Activated naive CD4-positive, alpha-beta T cell treated with Interleukin-2 at 50 U/mL for 16 hours (primary cell): ENCODE results near the gene LRP1B.

ENCODE experiments used
- DNase-seq: peaks from one replicate; pipeline ENCODE4 v3.0.0-alpha.2; 2020

The LRP1B gene

DNA sequence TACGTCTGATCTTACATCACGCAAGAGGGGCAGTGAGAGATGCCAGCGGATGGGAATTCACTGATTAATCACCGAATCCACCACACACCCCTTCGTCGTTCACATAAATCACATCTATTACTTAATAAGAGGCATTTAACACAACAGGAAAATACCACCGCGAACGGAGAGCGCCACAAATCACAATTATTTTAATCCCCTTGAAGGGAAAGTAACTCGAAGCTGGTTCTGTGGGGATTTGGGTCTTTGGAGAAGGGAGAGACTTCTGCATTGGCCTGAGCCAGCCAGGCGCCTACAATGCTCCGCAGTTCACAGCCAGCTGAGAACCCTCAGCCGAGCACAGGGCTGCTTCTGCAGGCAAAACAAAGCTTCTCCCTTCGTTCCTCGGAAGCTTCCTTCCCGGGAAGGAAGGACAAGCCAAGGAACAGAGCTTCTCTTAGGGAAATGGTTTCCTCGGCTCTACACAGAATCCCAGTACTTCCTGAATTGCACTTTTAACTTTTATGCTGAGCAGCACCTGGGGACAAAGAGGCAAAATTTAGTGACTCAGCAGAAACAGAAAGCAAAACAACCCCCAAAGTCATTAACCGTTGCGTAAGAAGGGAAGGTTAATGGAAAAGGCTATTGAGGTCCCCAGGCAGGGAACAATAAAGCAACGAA, at the start of gene LRP1B:
LRP1B (minus strand) TSS at position 7 of the 660 bp plus-strand sequence. CDS start 287 bp downstream, outside the sequence.
- no peak for DNase-seq

DNA sequence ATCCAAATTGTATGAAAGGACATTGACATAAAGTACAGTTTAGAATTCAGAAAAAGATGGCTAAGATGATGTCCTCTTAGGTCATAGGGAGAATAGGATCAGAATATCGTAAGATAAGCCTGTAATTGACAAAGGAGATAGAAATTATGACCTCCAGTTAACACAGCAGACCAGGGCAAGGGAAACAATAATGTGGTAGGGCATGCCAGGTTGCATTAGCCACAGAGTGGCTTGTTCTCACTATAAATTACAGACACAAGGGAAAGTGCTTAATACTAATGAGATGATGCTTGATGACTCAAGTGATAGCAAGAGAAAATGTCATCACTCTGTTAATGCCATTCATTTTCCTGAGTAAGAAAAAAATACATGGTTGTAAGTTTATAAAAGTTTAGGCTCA, 48.9 kb upstream of the LRP1B start:
- no peak for DNase-seq

DNA sequence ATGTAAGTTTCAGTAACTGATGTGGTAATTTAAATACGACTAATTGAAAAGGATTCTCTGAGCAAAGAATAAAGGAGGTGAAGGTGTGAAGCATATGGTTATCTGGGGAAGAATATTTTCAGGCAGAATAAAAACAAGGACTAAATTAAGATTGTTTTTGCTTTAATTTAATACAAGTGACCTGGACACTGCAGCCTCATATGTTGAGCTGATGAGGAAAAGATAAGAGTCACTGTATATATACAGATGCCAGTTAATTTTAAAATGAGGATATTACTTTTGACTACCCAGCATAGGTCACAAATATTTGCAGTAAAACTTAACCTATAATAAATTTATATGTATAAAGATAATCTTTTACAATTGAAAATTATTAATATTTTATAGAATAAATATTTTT, 47.8 kb upstream of the LRP1B start:
- DNase-seq: no peak

DNA sequence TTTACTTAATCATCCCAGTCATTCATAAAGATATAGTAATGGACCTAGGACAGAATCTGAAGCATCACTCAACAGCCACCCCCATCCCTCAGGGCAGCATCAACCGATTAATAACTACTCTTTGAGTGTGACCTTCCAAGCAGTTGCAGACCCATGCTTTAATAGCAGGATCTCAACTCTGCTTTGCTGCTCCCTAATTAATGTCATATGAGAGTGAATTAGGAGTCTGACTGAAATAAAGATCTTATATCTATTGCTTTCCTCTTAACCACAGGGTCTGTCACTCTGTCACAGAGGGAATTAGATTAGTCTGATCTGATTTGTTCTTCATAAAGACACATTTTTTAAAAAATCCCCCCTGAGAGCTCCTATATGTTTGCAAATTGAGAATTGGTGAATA, 46.1 kb upstream of the LRP1B start:
- no peak for DNase-seq

DNA sequence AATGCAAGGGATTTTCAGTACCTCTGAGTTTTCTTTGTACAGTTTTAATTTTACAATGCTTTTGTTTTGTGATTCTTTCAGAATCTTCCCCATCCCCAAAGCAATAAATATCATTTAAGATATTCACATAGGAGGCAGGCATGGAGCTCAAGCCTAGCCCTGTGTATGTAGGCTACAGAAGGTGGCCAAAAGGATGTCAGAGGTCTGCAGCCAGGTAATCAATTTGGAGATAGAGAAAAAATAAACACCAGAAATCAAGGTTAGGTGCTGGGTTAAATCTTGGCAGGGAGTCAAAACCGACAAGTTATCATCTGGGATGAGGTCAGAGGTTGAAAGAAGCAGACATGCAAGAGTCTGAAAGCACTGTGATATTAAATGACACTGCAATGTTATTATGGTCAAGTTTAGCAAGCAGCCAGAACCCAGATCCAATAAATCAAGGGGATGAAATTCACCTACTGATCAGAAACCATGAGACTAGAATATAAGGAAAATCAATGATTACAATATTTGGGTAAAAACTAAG, 45.1 kb upstream of the LRP1B start:
- no peak for DNase-seq

GRCh38 chr2:142174176-142174575, 43.4 kb upstream of the LRP1B start:
- DNase-seq: no peak

GRCh38 chr2:142170847-142171246, 40.0 kb upstream of the LRP1B start:
- no peak for DNase-seq

DNA sequence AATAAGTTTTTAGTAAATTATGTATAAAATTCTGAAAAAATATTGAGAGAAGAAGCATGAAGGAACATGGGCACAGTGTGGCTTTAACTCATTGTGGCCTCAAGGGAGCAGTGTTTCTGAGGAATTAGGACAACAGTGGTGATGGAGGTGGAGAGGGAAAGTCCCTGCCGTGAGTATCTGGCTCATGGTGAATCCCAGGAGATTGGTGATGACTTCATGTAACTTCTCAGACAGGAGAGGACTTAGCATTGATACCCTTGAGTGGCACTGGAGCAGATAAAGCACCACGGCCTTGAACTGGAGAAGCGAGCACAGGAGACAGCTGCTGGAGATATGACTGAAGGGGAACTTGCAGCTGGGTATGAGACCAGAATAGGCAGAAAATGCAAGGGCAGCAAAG, 35.0 kb upstream of the LRP1B start:
- DNase-seq: no peak

- no peak for DNase-seq
These were observed 22.8 kb upstream of the LRP1B start for GRCh38 chr2:142153601-142154000.

DNA sequence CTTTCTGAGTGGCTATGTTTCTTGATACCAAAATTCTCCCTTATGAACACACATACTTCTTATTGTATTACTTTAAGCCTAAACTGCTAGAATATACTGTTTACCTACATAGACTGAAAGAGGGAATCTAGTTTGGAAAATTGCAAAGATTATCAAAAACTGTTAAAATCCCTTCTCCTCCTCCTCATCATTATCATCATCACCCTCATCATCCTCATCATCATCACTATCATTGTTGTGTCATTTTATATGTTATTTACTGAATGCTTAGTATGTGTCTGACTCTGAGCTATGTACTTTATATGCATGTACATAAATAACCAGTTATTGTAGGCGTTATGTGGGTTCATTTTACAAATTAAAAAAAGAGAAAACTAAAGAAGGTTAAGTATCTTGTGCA, 19.6 kb upstream of the LRP1B start:
- DNase-seq: no peak

GRCh38 chr2:142144547-142144946, 13.7 kb upstream of the LRP1B start:
- no peak for DNase-seq

GRCh38 chr2:142142595-142142994, 11.8 kb upstream of the LRP1B start:
- no peak for DNase-seq

GRCh38 chr2:142140434-142140845, 9.6 kb upstream of the LRP1B start:
- no peak for DNase-seq

GRCh38 chr2:142139384-142139783, 8.6 kb upstream of the LRP1B start:
- DNase-seq: no peak

DNA sequence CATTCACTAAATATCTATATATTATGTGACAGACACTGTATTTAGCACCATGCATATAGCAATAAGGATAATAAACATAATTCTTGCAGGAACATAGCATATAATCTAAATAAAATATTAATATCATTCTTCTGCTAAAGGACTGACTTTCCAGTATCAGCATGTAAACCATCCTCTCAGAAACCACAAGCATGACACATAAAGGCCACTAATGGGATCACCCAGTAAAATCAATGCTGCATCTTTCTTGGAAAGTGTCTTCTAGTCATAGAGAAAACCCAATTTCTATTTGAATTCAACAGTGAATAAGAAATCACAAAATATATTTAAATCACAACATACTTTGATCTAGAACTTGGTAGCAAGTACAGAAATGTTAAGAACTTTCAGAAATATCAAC, 5.8 kb upstream of the LRP1B start:
- DNase-seq: no peak

- DNase-seq: no peak
These were observed 4.1 kb upstream of the LRP1B start for GRCh38 chr2:142134911-142135310.

DNA sequence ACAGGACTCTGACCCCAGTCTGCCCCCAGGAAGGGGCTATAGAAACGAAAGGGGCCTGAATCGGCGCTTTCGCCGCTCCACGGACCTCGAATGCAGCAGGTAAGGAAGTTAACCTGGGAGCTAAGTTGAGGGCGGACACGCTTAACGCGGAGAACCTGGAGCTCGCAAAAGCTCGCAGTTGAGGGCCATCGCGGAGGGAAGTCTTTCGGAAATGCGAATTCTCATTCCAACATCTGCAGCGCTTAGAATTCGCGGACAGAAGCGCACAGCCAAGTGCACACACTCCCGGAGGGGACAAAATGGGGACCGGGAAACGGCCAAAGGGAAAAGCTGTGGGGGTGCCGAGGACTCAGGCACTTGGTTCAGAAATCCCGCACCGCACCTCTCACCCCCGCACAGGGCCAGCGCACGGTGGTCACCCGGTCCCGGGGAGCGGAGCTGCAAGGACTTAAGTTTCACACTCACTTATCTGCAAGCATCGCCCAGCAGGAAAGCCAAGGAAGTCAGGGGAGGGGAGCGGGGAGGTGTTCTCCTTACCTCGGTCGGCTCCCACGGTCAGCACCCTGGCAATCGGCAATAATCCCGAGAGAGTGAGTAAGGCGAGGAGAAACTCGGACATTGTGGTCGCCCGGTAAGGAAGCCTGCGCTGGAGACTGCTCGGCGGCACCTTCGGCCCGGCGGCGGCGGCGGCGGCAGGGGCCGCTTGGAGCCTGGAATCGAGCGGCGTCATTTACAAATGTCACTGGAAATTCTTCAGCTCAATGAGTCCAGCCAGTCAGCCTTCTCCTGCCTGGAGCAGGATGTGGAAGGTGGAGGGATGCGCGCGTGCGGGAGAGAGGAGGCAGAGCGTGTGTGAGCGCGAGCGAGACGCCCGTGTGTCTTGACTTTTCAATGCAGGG, 456 bp downstream of the LRP1B start:
- DNase-seq: no peak

DNA sequence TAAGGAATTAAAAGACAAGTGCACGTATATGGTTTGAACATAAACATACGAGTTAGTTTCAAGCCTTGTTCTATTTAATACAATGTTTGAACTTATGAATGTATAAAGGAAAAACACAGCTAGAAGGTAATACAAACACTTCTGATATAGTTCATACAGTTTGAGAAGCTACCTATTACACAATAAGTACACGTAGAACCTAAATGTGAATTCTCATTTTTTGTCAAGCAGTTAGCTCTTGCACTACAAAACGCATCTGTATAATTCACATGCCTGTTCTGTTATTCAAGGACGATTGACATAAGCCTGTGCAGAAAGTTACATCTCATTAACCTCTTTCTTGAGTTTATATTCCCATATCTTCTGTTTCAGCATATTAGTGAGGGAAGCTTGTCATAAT, 2.7 kb downstream of the LRP1B start:
- no peak for DNase-seq

DNA sequence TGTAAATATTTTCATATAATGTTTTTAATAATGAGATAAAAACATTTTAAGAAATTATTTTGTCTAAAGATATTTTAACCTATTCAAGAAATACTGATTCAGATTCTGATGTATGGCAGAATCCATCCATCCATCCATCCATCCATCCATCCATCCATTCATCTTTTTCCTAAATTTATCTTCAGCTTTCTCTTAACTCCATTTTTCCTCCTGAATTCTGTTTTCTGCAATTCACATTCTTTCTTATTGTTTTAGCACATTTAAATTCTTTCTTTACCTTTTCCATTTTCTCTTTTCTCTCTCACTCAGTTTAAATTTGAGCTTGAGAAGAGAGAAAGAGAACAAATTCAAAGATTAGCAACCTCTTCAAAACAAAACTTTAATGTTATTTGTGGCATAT, 3.6 kb downstream of the LRP1B start:
- no peak for DNase-seq

GRCh38 chr2:142124706-142125105, 6.1 kb downstream of the LRP1B start:
- no peak for DNase-seq

DNA sequence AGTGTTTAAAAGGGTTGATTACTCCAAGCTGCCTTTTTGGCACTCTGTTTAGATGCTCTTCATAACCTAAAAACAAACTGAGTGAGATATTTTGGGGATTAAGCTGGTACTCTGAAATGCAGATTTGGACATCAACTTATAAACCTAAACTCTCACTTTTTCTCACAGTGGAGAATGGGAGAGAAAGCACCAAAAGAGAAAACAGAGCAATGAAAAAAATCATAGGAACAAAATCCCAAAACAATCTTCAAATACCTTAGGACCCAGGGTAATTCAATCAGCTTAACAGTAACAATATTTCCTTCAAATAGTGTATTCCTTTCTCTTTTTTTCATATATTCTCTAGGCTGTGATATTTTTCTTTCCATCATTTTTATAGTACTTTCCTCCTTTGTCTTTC, 11.5 kb downstream of the LRP1B start:
- DNase-seq: no peak

DNA sequence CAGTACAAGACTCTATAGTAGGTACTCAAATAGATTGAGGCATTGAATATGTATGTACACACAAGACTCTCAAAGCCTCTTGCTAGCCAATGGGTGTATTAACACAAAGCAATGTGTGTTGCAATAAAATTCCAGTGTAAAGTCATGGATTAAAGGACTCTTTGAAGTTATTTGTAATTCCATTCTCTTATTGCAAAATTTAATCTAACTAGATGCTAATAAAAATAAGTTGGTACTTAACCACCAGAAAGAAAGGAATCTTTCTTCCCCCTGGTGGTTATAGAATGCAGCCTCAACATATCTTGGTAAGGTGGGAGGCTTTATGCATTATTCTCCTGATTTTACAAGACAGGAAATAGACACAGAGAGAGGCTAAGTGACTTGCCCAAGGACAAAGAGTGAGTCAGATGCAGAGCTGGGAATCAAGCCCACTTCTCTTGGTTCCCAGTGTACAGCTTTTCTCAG, 18.0 kb downstream of the LRP1B start:
- no peak for DNase-seq

GRCh38 chr2:142104134-142104758, 26.6 kb downstream of the LRP1B start:
- DNase-seq: no peak

DNA sequence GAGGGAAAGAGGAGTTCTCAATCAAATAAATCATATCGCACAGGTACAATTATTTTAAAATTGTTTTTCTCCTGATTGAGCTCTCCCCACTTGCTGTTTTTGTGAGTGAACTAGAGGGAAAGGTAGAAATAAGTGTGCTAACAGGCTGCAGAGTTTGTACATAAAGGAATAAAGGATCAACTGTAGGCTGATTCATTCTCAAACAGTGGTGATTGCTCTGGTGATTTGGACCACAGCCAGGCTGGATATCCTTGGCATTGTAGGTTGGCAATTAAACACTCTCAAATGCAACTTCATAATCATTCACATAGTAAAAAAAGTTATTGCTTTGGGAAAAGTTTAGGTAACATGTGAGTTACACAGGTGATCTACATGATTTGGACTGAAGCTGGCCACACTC, 29.8 kb downstream of the LRP1B start:
- no peak for DNase-seq
